Measurements from ENCODE around the gene BARX1.

Gene BARX1

GRCh38 chr9:93916358-93916757 is 38.8 kb downstream of the BARX1 start:
- DNase-seq = no peak

GRCh38 chr9:93911801-93912554 is 43.2 kb downstream of the BARX1 start:
- no peak for DNase-seq

DNA sequence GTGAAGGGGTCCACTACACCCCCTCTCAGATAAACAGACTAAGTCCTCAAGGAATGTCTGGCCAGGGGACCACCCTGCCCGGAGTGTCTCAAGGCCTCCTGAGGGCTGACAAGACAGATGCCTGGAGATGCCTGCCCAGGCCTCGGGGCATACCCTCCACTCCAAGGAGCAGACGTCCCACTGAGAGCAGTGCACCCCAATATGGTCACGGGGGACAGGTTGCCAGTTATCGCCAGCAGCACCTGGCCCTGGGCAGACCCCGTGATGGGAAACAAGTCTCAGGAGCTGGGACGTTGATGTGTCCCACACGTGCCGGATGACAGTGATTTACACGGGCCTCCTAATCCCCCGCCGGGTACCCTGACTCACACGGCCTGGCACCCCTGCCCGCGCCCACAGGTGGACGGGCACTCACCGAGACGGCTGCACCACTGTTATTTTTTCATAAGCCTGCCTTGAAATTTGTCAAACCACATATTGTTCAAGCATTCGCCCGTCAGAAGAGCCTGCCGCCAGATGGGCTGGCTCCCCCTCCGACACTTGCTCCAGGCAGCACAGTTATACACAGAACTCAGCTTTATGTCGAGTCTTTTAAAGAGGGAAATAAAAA is 43.9 kb downstream of the BARX1 start:
- no peak for DNase-seq

DNA sequence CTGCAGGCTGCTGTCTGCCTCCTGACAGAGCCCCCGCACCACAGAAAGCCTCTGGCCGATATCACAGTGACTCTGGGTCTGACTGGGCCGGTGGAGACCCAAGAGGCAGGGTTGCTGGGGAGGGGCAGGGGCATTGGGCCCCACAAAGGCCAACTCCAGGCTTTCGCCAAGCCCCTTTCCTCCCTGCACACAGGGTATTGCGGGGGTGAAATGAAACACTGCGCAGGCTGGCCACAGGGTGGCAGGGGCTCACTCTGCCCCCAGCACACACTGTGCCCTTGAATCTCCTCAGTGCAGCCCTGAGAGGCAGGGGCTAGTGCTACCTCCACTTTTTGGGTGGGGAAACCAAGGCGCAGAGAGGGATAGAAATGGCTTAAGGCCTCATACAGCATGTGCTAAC is 44.6 kb downstream of the BARX1 start:
- DNase-seq = no peak

DNA sequence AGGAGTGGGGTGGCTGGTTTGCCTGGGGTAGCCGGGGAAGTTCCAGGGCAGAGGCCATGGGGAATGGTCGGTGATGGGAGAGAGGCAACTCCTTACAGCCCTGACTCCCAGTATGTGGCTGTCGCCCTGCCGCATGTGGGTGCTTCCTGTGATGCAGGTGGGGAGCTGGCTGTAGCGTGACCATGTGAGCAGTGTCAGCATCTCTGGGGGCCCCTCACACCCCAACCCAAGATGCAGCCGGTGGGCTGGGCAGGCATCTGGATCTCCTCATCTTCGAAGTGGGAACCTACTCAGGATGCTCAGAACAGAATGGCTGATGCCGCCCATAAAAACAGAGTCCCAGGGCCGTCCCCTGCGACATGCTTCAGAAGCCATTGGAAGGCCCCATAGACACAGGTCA is 45.0 kb downstream of the BARX1 start:
- no peak for DNase-seq

GRCh38 chr9:93909242-93909616 is 45.9 kb downstream of the BARX1 start:
- no peak for DNase-seq

GRCh38 chr9:93908591-93909241 is 46.4 kb downstream of the BARX1 start:
- DNase-seq = no peak

GRCh38 chr9:93907551-93908199 is 47.5 kb downstream of the BARX1 start:
- no peak for DNase-seq

DNA sequence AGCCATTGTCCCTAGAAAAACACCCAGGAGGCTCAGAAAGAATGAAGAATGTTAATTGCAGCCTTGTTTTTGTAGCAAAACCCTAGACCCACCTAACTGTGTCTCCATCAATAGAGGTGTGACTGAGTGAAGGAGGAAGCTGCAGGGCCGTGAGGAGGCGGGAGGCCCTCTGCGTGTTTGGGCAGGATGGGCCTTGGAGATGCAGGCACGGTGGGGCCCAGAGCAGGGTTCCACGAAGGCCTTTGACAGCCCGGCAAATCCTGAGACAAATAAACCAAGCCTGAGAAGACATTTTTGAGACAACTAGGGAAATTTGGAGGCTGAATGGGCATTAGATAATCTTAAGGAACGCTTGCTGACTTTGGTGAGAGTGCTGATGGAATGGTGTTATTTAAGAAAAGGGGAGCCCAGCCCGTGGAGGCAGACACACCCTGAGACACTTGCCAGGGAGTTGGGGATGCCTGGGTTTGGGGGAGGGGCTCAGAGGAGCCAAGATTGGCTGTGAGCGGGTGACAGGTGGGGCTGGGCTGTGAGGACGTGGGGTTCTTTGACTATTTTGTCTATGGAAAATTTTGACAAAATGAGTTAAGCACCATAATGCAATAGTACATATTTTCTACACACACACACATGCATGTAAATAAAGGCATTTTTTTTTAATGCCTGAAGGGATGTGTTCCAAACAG is 48.8 kb downstream of the BARX1 start:
- no peak for DNase-seq

GRCh38 chr9:93905473-93906133 is 49.6 kb downstream of the BARX1 start:
- no peak for DNase-seq

- no peak for DNase-seq
Observed at GRCh38 chr9:93904649-93905472, 50.3 kb downstream of the BARX1 start.

DNA sequence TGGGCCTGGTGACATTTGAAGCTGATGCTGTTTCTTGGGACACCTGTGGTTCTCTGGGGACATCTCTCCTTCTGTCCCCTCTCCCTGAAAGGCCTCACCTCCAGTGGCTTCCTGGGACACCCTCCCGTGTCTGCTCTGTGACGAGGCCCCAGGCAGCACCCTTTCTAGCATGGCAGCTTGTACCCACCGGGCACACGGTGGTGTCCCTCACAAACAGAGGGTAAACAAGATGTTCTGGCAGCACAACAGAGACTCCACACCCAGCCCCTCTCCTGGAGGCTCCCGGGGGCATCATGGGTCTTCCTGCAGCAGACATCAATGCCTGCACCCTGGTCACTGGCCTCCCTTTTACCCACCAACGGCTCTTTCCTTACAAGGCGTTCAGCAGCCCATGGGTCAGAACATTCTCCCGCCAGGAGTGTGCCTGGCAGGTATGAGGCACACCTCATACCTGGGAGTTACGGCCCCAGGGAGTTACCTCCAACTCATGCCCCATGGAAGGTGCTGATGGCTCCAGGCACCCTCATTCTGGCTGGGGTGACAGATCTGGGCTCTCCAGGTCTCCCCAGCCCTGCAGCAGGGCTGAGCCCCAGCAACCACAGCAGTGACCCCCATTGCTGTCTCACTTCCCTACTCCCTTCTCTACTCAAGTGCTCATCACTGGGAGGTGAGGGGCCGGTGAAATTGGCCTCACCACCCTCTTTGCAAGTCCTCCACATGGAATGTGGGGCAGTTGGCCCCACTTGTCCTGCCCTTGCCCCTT is 51.1 kb downstream of the BARX1 start:
- no peak for DNase-seq

DNA sequence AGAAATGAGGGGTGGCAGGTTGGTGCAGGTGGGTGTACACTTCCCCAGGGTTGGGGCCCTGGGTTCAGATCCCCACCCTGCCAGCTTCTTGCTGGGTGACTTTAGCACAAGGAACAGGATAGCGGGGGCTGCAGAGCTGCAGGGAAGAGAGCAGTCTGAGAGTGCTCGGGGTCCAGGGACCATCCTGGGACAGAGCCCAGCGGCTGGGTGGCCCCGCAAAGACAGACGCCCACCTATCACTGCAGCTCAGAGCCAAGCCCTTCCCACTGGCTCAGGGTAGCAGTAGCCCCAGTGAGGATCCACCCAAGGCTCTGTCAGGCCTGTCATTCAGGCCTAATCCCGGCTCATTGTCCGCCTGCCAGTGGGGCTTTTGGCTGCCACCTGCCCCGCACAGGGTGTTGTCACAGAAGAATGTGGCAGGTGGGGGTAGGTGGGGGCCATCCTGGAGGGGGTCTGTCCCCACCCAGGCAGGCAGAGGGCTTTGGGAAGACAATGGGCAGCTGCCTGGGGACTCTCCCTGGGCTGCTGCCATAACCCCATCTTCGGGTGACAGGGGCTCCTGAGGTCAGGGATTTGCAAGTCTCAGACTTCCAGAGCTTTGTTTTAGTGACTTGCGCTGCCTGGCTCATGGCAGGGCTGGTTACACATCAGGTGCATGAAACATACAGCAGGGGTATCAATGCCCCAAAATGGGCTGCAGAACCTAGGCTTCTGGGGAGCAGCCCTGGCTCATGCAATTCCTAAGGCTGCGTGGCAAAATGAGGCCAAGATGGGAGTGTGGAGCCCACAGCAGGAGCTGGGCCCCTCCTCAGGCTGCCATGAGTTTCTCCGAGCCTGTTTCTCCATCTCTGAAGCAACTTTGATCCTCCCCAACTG is 52.1 kb downstream of the BARX1 start:
- DNase-seq = no peak

- no peak for DNase-seq
Observed at GRCh38 chr9:93902051-93902779, 52.9 kb downstream of the BARX1 start.
